HUES48 (cell line): ENCODE data around the gene MISP.

Source experiments
- H3K27ac ChIP-seq: one replicate; pipeline ENCODE4 v1.7.0; 2013; ENCODE audit warnings: low read depth, low read length, inconsistent platforms
- H3K27me3 ChIP-seq: 2 replicates; pipeline ENCODE4 v1.6.1; 2013; ENCODE audit warnings: mild to moderate bottlenecking, low read length; ENCODE audit not compliant: control insufficient read depth, insufficient read depth
- H3K36me3 ChIP-seq: 2 replicates; pipeline ENCODE4 v1.6.1; 2013; ENCODE audit warnings: low read length; ENCODE audit not compliant: control insufficient read depth, insufficient read depth
- H3K4me1 ChIP-seq: 2 replicates; pipeline ENCODE4 v1.6.1; 2013; ENCODE audit warnings: mild to moderate bottlenecking, low read length; ENCODE audit not compliant: control insufficient read depth, insufficient read depth
- H3K4me3 ChIP-seq: 2 replicates; pipeline ENCODE4 v1.5.1; 2013; ENCODE audit warnings: mild to moderate bottlenecking, low read depth, low read length
- H3K9ac ChIP-seq: 2 replicates; pipeline ENCODE4 v1.6.1; 2013; ENCODE audit warnings: mild to moderate bottlenecking, low read depth, low read length, moderate library complexity
- H3K9me3 ChIP-seq: 2 replicates; pipeline ENCODE4 v1.6.1; 2013; ENCODE audit warnings: low read length; ENCODE audit not compliant: control insufficient read depth, insufficient read depth

Gene MISP

DNA sequence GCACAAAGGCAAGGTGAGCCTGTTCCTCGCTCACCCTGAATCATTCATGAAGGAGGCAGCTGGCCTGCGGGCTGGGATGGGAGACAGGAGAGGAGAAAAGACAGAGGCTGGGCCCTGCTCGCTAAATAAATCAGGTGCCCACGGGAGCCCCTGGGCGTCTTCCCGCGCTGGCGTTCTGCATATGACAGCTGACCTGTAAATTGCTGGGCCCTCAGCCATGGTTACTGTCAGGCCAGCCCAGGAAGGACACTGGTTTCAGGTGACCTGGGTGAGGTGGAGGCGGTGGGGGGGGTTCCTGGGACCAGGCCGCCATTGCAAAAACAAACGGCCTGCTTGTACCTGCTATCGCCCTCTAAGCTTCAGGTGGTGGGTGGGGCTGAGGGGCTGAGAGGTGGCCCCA lies 42.9 kb downstream of the MISP start:
- Histone ChIP-seq H3K27ac (no peak overlapping the region), H3K4me3 (no peak overlapping the region), H3K9me3 (no peaks in the 10 kb centered on the region), H3K9ac (no peak overlapping the region), H3K36me3 (peaks cover 5% of the 10 kb centered on the region; the same call in 1 of the 2 replicates), H3K4me1 (peaks cover 18% of the 10 kb centered on the region), H3K27me3 (no peaks in the 10 kb centered on the region)

- no peak overlapping the region for H3K9ac ChIP-seq
- H3K36me3 ChIP-seq, result peaks cover 16% of the 10 kb centered on the region
- no peaks in the 10 kb centered on the region for H3K9me3 ChIP-seq
- no peaks in the 10 kb centered on the region for H3K27me3 ChIP-seq
- peaks cover 16% of the 10 kb centered on the region for H3K4me1 ChIP-seq
- no peak overlapping the region for H3K27ac ChIP-seq
- no peak overlapping the region for H3K4me3 ChIP-seq
These were observed 44.2 kb downstream of the MISP start for GRCh38 chr19:795073-795611.

- peaks cover 22% of the 10 kb centered on the region for H3K4me1 ChIP-seq
- H3K4me3 ChIP-seq, result no peak overlapping the region; the same call in 1 of the 2 replicates
- H3K27me3 ChIP-seq, result no peaks in the 10 kb centered on the region
- H3K9me3 ChIP-seq, result no peaks in the 10 kb centered on the region
- peaks cover 24% of the 10 kb centered on the region for H3K36me3 ChIP-seq
- no peak overlapping the region for H3K27ac ChIP-seq
- H3K9ac ChIP-seq, result no peak overlapping the region
These were observed 45.0 kb downstream of the MISP start for GRCh38 chr19:795691-796581.

- Histone ChIP-seq H3K27me3 (no peaks in the 10 kb centered on the region), H3K9me3 (no peaks in the 10 kb centered on the region), H3K4me1 (peaks cover 25% of the 10 kb centered on the region), H3K27ac (peak within 1 kb of the TSS; percentile 99), H3K4me3 (peak within 1 kb of the TSS; percentile 98), H3K9ac (peak within 1 kb of the TSS; percentile 94), H3K36me3 (peaks cover 33% of the 10 kb centered on the region)
These were observed 46.0 kb downstream of the MISP start, which contains the start of gene PTBP1 for GRCh38 chr19:796692-797527. PTBP1 (plus strand) TSS chr19:797452; CDS start chr19:797498, 46 bp downstream.

- no peaks in the 10 kb centered on the region for H3K27me3 ChIP-seq
- H3K9ac ChIP-seq, result peak overlapping the region; percentile 94
- H3K9me3 ChIP-seq, result no peaks in the 10 kb centered on the region
- H3K4me1 ChIP-seq, result peaks cover 24% of the 10 kb centered on the region
- H3K27ac ChIP-seq, result peak overlapping the region; percentile 99
- H3K36me3 ChIP-seq, result peaks cover 42% of the 10 kb centered on the region
- H3K4me3 ChIP-seq, result peak overlapping the region; percentile 98
These were observed 46.9 kb downstream of the MISP start for GRCh38 chr19:797528-798414.

- H3K9me3 ChIP-seq, result no peaks in the 10 kb centered on the region
- peak overlapping the region; percentile 98 for H3K4me3 ChIP-seq
- H3K4me1 ChIP-seq, result peaks cover 24% of the 10 kb centered on the region
- H3K36me3 ChIP-seq, result peaks cover 50% of the 10 kb centered on the region
- peak overlapping the region; percentile 94 for H3K9ac ChIP-seq
- H3K27me3 ChIP-seq, result no peaks in the 10 kb centered on the region
- peak overlapping the region; percentile 99 for H3K27ac ChIP-seq
These were observed 47.6 kb downstream of the MISP start for GRCh38 chr19:798415-799075.

GRCh38 chr19:799076-799881 lies 48.4 kb downstream of the MISP start:
- Histone ChIP-seq H3K4me3 (peak overlapping the region; percentile 98), H3K9me3 (no peaks in the 10 kb centered on the region), H3K27ac (peak overlapping the region; percentile 99), H3K9ac (peak overlapping the region; percentile 94), H3K4me1 (peaks cover 24% of the 10 kb centered on the region), H3K27me3 (no peaks in the 10 kb centered on the region), H3K36me3 (peaks cover 57% of the 10 kb centered on the region)

GRCh38 chr19:800360-801029 lies 49.6 kb downstream of the MISP start:
- H3K4me3 ChIP-seq, result peak overlapping the region; percentile 98
- peak overlapping the region; percentile 59 for H3K27ac ChIP-seq
- H3K36me3 ChIP-seq, result peaks cover 69% of the 10 kb centered on the region

More at GRCh38 chr19:800360-801029, 49.6 kb downstream of the MISP start:
- H3K9ac ChIP-seq, result 0 out of 2 replicates have a peak overlapping the region, but pooled peaks have one; percentile 42
- H3K4me1 ChIP-seq, result peaks cover 24% of the 10 kb centered on the region
- no peaks in the 10 kb centered on the region for H3K9me3 ChIP-seq
- no peaks in the 10 kb centered on the region for H3K27me3 ChIP-seq
